GM12864 (cell line): ENCODE data around the gene BCL11B.

ENCODE experiments used
- DNase-seq: peaks from one replicate; pipeline ENCODE4 v3.0.0-alpha.2; 2011; ENCODE audit warnings: low read depth
- H3K4me3 ChIP-seq: 2 replicates; pipeline ENCODE4 v1.5.1; 2011; ENCODE audit warnings: mild to moderate bottlenecking, low read depth, low read length, control low read depth
- TF ChIP-seq, protein P1 (sequence below): IDR thresholded peaks from 2 replicates; pipeline ENCODE4 v1.5.1; 2011; ENCODE audit warnings: low read depth, mild to moderate bottlenecking, moderate library complexity, low read length, control low read depth, inconsistent platforms; ENCODE audit errors: missing control alignments

Gene BCL11B

DNA sequence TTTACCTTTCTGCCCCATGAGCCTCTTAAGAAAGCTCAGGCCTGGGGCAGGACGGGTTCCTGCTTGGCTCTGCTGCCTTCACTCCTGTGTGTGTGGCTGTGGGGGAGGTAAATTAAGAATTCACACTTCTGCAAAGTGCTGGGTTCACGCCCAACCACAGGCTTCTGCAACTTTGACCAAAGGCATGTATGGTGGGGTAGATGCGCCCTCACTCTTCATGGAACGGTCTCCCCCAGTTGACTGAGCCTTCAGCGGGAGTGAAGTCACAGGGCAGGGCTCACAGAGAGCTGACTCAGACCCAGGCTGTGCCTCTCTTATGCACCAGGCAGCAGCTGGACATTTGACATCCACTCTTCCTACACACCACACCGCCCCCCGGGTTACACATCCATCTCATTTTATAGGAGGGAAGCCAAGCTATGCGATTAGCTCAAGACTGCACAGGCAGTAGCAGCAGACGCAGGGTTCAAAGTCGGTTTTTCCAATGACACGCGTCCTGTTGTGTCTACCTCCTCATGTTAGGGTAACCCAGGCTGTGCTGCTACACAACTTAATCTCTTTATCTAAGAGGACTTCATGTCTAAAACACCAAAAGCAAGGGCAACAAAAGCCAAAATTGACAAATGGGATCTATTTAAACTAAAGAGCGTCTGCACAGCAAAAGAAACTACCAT, 15.4 kb upstream of the BCL11B start:
- DNase-seq = peak; percentile 36
- TF ChIP-seq, protein P1, sequence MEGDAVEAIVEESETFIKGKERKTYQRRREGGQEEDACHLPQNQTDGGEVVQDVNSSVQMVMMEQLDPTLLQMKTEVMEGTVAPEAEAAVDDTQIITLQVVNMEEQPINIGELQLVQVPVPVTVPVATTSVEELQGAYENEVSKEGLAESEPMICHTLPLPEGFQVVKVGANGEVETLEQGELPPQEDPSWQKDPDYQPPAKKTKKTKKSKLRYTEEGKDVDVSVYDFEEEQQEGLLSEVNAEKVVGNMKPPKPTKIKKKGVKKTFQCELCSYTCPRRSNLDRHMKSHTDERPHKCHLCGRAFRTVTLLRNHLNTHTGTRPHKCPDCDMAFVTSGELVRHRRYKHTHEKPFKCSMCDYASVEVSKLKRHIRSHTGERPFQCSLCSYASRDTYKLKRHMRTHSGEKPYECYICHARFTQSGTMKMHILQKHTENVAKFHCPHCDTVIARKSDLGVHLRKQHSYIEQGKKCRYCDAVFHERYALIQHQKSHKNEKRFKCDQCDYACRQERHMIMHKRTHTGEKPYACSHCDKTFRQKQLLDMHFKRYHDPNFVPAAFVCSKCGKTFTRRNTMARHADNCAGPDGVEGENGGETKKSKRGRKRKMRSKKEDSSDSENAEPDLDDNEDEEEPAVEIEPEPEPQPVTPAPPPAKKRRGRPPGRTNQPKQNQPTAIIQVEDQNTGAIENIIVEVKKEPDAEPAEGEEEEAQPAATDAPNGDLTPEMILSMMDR = no peak
- no peak overlapping the region; the same call in 1 of the 2 replicates for H3K4me3 ChIP-seq

DNA sequence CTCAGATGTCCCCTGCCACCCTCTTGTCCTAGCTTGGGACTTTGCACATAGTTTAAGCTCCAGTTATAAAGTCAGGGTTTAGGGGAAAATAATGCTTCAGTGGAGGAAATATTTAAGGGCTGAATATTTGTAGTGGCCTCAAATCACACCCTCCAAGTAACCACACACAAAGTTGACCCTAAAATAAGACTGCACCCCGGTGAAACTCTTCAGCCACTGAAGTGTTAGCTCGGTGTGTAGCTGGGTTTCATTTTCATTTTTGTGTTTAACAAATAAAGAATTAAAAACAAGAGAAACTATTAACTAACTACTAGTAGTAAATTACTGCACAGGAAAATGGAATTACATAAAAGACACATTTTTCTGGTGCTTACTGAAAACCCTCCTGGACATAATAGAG, 14.8 kb upstream of the BCL11B start:
- DNase-seq = no peak

DNA sequence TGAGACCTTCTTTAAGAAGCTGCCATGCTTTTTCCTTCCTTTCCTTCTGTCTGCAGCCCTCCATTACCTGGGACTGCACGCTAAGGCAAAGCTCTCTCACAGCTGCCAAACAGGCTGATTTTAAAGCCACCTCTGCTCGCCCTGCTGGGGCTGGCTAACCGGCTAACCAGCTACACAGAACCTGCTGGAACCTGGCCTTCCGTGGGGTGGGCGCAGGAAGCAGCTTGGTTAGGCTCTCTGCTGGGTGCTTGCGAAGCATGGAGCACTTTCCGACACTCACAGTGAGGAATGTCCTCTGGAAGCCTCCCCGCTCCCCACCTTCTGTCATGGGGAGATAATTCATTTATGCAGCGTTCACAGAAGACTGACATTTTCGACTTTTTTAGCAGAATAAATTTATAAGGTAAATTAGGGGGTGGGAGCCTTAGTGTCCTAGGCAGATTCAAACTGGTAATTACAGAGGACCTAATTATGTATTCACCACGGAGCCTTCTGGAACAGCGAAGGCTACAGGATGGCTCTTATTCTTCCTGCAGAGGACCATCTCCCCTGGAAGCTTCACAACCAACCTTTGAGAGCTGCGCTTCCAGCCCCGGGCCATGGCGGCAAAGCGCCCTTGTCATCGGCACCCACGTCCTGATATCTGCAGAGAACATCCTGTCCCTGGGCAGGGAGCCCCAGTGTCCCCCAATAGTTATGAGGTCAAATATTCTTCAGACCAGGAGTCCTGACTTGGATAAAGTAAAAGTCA, 12.4 kb upstream of the BCL11B start:
- no peak for DNase-seq
- no peak overlapping the region for H3K4me3 ChIP-seq
- TF ChIP-seq, protein P1 = no peak

More for the DNA sequence above, 14.8 kb upstream of the BCL11B start:
- H3K4me3 ChIP-seq = no peak overlapping the region; the same call in 1 of the 2 replicates
- TF ChIP-seq, protein P1 = no peak

DNA sequence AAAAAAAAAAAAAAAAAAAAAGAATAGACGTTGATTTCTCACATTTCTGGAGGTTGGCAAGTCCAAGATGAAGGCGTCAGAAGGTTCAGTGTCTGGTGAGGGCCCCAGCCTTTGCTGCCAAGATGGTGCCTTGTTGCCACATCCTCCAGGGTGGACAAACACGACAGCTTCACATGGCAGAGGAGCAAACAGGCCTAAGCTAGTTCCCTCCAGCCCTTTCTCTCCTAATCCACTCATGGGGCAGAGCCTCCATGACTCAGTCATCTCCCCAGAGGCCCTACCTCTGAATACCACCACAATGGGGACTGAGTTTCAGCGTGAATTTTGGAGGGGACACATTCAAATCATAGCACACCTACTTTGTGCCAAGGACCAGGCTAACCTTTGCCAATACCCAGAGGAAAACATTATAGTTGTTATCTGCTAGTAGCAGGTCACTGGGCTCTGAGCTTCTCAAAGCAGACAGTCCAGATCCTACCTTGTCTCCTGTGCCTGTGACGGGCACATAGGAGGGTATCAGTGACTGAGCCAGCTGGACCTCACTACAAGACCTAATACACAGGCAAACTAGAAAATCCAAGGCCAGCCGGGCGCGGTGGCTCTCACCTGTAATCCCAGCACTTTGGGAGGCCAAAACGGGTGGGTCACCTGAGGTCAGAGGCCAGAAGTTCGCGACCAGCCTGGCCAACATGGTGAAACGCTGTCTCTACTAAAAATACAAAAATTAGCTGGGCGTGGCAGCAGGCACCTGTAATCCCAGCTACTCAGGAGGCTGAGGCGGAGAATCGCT, 10.5 kb upstream of the BCL11B start:
- H3K4me3 ChIP-seq = no peak overlapping the region
- TF ChIP-seq, protein P1 = no peak
- DNase-seq = no peak

DNA sequence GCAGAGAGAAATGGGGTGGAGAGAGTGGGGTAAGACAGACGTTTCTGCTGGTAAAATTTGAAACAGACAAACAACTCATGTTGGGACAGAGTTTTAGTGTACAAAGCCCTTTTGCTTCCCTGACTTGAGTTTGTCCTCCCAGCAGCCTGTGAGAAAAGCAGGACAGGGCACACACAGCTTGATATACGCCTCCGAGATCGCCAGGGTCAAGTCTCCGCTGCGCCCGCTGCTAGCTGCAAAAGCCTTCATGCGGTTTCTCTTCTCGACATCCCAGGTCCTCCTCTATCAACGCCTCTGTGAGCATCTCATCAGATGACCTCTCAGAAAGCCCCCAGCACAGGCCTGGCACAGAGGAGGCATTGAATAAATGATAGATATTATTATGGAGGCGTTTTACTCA, 9.4 kb upstream of the BCL11B start:
- no peak overlapping the region for H3K4me3 ChIP-seq
- TF ChIP-seq, protein P1 = no peak
- DNase-seq = no peak

DNA sequence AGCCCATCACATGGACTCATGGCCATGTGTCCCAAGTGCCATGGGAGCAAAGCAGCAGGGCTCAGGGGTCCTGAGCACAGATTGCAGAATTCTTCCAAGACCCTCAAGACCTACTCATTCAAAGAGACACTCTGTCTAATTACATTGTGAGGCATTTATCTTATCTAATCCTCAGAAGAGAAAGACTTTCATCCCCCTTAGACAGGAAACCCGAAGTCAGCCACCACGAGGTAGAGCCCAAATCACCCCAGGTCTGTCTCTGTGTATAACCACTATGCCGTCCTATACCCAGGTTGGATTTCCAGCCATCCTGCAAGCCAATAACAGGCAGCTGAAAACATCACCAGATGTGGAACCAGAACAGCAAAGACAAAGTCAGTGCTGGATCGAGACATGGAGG, 8.9 kb upstream of the BCL11B start:
- TF ChIP-seq, protein P1 = no peak
- DNase-seq = no peak
- H3K4me3 ChIP-seq = no peak overlapping the region
